ENCODE data around the gene MELTF.

- TF ChIP-seq SNAI2 (CRISPR knock-in tag; IDR thresholded peaks at IDR 0.05) (no peak), ZNF70 (CRISPR knock-in tag; IDR thresholded peaks at IDR 0.05) (no peak), CREB5 (CRISPR knock-in tag; IDR thresholded peaks at IDR 0.05; ENCODE audit: low read depth) (no peak), OSR1 (CRISPR knock-in tag; IDR thresholded peaks at IDR 0.05) (no peak), ZNF565 (CRISPR knock-in tag; conservative IDR thresholded peaks at IDR 0.05; ENCODE audit: low read depth) (no peak), PATZ1 (CRISPR knock-in tag; IDR thresholded peaks at IDR 0.05; ENCODE audit: borderline replicate concordance) (no peak), RARB (CRISPR knock-in tag; IDR thresholded peaks at IDR 0.05) (no peak), ESRRG (CRISPR knock-in tag; IDR thresholded peaks at IDR 0.05) (no peak), TSHZ2 (CRISPR knock-in tag; IDR thresholded peaks at IDR 0.05) (no peak), ZFP30 (CRISPR knock-in tag; IDR thresholded peaks at IDR 0.05) (no peak)
Observed at GRCh38 chr3:197068077-197068476, 38.5 kb upstream of the MELTF start.
